ENCODE measurements around the gene SCYL2. TPM values are rescaled to one million over a fixed set of nuclear protein-coding genes. Genes with fewer than 3 reads are reported as not detected.
A peak's percentile ranks its signal among the peaks of the same experiment; 100 is the strongest.

Gene SCYL2, protein sequence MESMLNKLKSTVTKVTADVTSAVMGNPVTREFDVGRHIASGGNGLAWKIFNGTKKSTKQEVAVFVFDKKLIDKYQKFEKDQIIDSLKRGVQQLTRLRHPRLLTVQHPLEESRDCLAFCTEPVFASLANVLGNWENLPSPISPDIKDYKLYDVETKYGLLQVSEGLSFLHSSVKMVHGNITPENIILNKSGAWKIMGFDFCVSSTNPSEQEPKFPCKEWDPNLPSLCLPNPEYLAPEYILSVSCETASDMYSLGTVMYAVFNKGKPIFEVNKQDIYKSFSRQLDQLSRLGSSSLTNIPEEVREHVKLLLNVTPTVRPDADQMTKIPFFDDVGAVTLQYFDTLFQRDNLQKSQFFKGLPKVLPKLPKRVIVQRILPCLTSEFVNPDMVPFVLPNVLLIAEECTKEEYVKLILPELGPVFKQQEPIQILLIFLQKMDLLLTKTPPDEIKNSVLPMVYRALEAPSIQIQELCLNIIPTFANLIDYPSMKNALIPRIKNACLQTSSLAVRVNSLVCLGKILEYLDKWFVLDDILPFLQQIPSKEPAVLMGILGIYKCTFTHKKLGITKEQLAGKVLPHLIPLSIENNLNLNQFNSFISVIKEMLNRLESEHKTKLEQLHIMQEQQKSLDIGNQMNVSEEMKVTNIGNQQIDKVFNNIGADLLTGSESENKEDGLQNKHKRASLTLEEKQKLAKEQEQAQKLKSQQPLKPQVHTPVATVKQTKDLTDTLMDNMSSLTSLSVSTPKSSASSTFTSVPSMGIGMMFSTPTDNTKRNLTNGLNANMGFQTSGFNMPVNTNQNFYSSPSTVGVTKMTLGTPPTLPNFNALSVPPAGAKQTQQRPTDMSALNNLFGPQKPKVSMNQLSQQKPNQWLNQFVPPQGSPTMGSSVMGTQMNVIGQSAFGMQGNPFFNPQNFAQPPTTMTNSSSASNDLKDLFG
- 57.5 and 61.2 TPM in 2 replicates for total RNA-seq (2014; rRNA removed; shearing (Covaris generic))
- polyA plus RNA-seq (2016; fragmentation: Nextera tagmentation; extraction: Ambion mirVana), result 15.0 and 15.2 TPM in 2 replicates
- long read RNA-seq, partial matches to known transcripts, result 2 of 5 reads
- long read RNA-seq, other reads (novel, unspliced or antisense), result 2 of 5 reads

DNA sequence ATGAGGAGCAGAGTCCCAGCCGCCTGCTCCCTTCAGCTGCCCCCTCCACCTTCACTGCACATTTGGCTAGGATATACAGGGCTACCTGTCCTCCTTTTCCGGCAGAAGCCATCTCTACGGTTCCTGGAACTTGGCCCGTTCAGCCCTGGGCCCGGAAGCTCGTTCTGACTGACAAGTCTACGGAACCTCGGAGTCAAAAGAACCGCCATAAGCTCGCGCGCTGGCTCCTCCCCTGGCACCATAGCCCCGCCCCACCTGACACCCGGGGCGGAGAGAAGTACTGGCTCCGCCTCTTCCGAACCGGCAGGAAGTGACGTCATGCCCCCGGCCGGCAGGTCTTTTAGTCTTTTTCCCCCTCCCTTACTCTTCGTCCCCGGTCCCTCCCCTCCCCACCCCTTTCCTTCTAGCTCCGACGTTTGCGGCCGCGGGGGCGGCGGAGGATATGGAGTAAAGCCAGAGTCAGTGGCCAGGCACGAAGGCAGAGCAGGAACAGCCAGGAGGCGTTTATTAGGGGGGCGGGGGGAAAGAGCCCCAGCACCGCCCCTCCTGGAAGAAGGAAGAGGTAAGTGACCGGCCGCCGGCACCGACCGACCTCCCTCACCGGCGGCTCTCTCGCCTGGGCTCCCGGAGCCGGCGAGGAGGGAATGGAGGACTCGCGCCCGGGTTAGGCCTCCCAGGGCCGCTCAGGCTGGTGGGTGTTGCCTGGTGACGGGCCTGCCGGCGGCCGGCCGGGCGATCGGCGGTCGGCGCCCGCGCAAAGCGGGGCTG is at the start of gene SCYL2, which contains the start of gene DEPDC4:
Gene SCYL2 (plus strand): TSS at position 343 of the 768 bp plus-strand sequence. CDS start 15,794 bp downstream, outside the sequence.
Gene DEPDC4 (minus strand): TSS at position 245 of the 768 bp plus-strand sequence. CDS start 3 bp downstream, at position 242.
- no peaks in the 10 kb centered on the region for H3K27me3 ChIP-seq (ENCODE audit: insufficient read depth)
- Mint-ChIP-seq H3K4me3 (peak within 1 kb of the TSS; percentile 99), H3K27ac (peak within 1 kb of the TSS; percentile 99), H3K9me3 (no peaks in the 10 kb centered on the region), H3K4me1 (peaks cover 18% of the 10 kb centered on the region), H3K36me3 (ENCODE audit: low read depth) (no peaks in the 10 kb centered on the region; the same call in 2 of the 3 replicates), H3K27me3 (ENCODE audit: insufficient read depth, low read depth, poor library complexity) (peaks cover 8% of the 10 kb centered on the region)
- H2AFZ ChIP-seq, result peak within 1 kb of the TSS; percentile 99
- peak; percentile 80 for ATAC-seq
- no peaks in the 10 kb centered on the region for H3F3A ChIP-seq (replicated peaks; ENCODE audit: low read depth)
- H3K4me3 ChIP-seq, result peak within 1 kb of the TSS; percentile 84
- no peaks in the 10 kb centered on the region for H3K36me3 ChIP-seq (ENCODE audit: insufficient read depth)
- H3K79me2 ChIP-seq (replicated peaks; ENCODE audit: insufficient read depth), result peaks cover 45% of the 10 kb centered on the region
- H4K20me1 ChIP-seq (replicated peaks; ENCODE audit: insufficient read depth), result peaks cover 9% of the 10 kb centered on the region; the same call in 1 of the 2 replicates
- H3K4me1 ChIP-seq (ENCODE audit: insufficient read depth), result peaks cover 18% of the 10 kb centered on the region
- H3K4me2 ChIP-seq, result peak within 1 kb of the TSS; percentile 94
- peak; percentile 96 for DNase-seq (ENCODE audit: low spot score)
- no peaks in the 10 kb centered on the region for H3K9me2 ChIP-seq (ENCODE audit: insufficient read depth)
- H3K27ac ChIP-seq (ENCODE audit: low read depth), result peak within 1 kb of the TSS; percentile 97
- TF ChIP-seq, protein P1, sequence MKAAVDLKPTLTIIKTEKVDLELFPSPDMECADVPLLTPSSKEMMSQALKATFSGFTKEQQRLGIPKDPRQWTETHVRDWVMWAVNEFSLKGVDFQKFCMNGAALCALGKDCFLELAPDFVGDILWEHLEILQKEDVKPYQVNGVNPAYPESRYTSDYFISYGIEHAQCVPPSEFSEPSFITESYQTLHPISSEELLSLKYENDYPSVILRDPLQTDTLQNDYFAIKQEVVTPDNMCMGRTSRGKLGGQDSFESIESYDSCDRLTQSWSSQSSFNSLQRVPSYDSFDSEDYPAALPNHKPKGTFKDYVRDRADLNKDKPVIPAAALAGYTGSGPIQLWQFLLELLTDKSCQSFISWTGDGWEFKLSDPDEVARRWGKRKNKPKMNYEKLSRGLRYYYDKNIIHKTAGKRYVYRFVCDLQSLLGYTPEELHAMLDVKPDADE (IDR thresholded peaks at IDR 0.05), result no peak; the same call in none of the 2 replicates
- peak; percentile 96 for TF ChIP-seq CREB1 (CRISPR knock-in tag; IDR thresholded peaks at IDR 0.05; ENCODE audit: low read depth)
- no peak for TF ChIP-seq EZH2phosphoT487 (IDR thresholded peaks at IDR 0.05; ENCODE audit: unreplicated experiment)
- TF ChIP-seq, protein P2, sequence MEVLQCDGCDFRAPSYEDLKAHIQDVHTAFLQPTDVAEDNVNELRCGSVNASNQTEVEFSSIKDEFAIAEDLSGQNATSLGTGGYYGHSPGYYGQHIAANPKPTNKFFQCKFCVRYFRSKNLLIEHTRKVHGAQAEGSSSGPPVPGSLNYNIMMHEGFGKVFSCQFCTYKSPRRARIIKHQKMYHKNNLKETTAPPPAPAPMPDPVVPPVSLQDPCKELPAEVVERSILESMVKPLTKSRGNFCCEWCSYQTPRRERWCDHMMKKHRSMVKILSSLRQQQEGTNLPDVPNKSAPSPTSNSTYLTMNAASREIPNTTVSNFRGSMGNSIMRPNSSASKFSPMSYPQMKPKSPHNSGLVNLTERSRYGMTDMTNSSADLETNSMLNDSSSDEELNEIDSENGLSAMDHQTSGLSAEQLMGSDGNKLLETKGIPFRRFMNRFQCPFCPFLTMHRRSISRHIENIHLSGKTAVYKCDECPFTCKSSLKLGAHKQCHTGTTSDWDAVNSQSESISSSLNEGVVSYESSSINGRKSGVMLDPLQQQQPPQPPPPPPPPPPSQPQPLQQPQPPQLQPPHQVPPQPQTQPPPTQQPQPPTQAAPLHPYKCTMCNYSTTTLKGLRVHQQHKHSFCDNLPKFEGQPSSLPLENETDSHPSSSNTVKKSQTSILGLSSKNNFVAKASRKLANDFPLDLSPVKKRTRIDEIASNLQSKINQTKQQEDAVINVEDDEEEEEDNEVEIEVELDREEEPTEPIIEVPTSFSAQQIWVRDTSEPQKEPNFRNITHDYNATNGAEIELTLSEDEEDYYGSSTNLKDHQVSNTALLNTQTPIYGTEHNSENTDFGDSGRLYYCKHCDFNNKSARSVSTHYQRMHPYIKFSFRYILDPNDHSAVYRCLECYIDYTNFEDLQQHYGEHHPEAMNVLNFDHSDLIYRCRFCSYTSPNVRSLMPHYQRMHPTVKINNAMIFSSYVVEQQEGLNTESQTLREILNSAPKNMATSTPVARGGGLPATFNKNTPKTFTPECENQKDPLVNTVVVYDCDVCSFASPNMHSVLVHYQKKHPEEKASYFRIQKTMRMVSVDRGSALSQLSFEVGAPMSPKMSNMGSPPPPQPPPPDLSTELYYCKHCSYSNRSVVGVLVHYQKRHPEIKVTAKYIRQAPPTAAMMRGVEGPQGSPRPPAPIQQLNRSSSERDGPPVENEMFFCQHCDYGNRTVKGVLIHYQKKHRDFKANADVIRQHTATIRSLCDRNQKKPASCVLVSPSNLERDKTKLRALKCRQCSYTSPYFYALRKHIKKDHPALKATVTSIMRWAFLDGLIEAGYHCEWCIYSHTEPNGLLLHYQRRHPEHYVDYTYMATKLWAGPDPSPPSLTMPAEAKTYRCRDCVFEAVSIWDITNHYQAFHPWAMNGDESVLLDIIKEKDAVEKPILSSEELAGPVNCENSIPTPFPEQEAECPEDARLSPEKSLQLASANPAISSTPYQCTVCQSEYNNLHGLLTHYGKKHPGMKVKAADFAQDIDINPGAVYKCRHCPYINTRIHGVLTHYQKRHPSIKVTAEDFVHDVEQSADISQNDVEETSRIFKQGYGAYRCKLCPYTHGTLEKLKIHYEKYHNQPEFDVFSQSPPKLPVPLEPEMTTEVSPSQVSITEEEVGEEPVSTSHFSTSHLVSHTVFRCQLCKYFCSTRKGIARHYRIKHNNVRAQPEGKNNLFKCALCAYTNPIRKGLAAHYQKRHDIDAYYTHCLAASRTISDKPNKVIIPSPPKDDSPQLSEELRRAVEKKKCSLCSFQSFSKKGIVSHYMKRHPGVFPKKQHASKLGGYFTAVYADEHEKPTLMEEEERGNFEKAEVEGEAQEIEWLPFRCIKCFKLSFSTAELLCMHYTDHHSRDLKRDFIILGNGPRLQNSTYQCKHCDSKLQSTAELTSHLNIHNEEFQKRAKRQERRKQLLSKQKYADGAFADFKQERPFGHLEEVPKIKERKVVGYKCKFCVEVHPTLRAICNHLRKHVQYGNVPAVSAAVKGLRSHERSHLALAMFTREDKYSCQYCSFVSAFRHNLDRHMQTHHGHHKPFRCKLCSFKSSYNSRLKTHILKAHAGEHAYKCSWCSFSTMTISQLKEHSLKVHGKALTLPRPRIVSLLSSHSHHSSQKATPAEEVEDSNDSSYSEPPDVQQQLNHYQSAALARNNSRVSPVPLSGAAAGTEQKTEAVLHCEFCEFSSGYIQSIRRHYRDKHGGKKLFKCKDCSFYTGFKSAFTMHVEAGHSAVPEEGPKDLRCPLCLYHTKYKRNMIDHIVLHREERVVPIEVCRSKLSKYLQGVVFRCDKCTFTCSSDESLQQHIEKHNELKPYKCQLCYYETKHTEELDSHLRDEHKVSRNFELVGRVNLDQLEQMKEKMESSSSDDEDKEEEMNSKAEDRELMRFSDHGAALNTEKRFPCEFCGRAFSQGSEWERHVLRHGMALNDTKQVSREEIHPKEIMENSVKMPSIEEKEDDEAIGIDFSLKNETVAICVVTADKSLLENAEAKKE (CRISPR knock-in tag; IDR thresholded peaks at IDR 0.05), result no peak
- TF ChIP-seq, protein P3, sequence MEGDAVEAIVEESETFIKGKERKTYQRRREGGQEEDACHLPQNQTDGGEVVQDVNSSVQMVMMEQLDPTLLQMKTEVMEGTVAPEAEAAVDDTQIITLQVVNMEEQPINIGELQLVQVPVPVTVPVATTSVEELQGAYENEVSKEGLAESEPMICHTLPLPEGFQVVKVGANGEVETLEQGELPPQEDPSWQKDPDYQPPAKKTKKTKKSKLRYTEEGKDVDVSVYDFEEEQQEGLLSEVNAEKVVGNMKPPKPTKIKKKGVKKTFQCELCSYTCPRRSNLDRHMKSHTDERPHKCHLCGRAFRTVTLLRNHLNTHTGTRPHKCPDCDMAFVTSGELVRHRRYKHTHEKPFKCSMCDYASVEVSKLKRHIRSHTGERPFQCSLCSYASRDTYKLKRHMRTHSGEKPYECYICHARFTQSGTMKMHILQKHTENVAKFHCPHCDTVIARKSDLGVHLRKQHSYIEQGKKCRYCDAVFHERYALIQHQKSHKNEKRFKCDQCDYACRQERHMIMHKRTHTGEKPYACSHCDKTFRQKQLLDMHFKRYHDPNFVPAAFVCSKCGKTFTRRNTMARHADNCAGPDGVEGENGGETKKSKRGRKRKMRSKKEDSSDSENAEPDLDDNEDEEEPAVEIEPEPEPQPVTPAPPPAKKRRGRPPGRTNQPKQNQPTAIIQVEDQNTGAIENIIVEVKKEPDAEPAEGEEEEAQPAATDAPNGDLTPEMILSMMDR (conservative IDR thresholded peaks at IDR 0.05; ENCODE audit: low read depth in 2 of 2), result no peak
- TF ChIP-seq EZH2 (IDR thresholded peaks at IDR 0.05; ENCODE audit: low read depth, unreplicated experiment), result no peak
- TF ChIP-seq STAT1 (IDR thresholded peaks at IDR 0.05; ENCODE audit: unreplicated experiment), result no peak
- TF ChIP-seq ZNF331 (CRISPR knock-in tag; IDR thresholded peaks at IDR 0.05; ENCODE audit: low read depth), result no peak
- TF ChIP-seq JUNB (IDR thresholded peaks at IDR 0.05; ENCODE audit: unreplicated experiment), result no peak
- peak; percentile 57 for TF ChIP-seq POLR2AphosphoS5 (IDR thresholded peaks at IDR 0.05; ENCODE audit: low read depth)

Data from GM23338 (cell line).